ACC112 (cell line): ENCODE data around the gene TTPAL.

Experiments used
- H2AFZ ChIP-seq: fragments of 200-600 bp; sonication (generic); one replicate; pipeline ENCODE4 v1.6.0; 2017; ENCODE audit warnings: antibody characterized with exemption, low read length; ENCODE audit not compliant: unreplicated experiment
- H3K27ac ChIP-seq: fragments of 200-600 bp; sonication (generic); 2 replicates; pipeline ENCODE4 v1.5.1; 2014; ENCODE audit warnings: low read depth, mild to moderate bottlenecking, antibody characterized with exemption, low read length, moderate library complexity
- H3K27me3 ChIP-seq: fragments of 200-600 bp; sonication (generic); 2 replicates; pipeline ENCODE4 v1.6.1; 2014; ENCODE audit warnings: mild to moderate bottlenecking, antibody characterized with exemption, low read length, moderate library complexity, mixed read lengths; ENCODE audit not compliant: insufficient read depth
- H3K36me3 ChIP-seq: fragments of 200-600 bp; sonication (generic); 2 replicates; pipeline ENCODE4 v1.6.1; 2016; ENCODE audit warnings: mild to moderate bottlenecking, antibody characterized with exemption, low read length, moderate library complexity, mixed read lengths; ENCODE audit not compliant: insufficient read depth
- H3K4me1 ChIP-seq: fragments of 200-600 bp; sonication (generic); one replicate; pipeline ENCODE4 v1.6.1; 2016; ENCODE audit warnings: low read length, mixed read lengths; ENCODE audit not compliant: insufficient read depth, unreplicated experiment, control insufficient read depth
- H3K4me3 ChIP-seq: fragments of 200-600 bp; sonication (generic); 2 replicates; pipeline ENCODE4 v1.5.1; 2014; ENCODE audit warnings: mild to moderate bottlenecking, low read depth, low read length
- H3K79me2 ChIP-seq: fragments of 200-600 bp; sonication (generic); one replicate; pipeline ENCODE4 v1.6.0; 2016; ENCODE audit warnings: low read length; ENCODE audit not compliant: control insufficient read depth, unreplicated experiment, insufficient read depth

Gene TTPAL

GRCh38 chr20:44431502-44432234 is 44.0 kb upstream of the TTPAL start:
- Histone ChIP-seq H3K27me3 (peaks cover 27% of the 10 kb centered on the region), H3K4me3 (no peak overlapping the region), H3K4me1 (no peaks in the 10 kb centered on the region), H3K79me2 (no peaks in the 10 kb centered on the region), H3K36me3 (no peaks in the 10 kb centered on the region), H2AFZ (no peak overlapping the region), H3K27ac (no peak overlapping the region)

DNA sequence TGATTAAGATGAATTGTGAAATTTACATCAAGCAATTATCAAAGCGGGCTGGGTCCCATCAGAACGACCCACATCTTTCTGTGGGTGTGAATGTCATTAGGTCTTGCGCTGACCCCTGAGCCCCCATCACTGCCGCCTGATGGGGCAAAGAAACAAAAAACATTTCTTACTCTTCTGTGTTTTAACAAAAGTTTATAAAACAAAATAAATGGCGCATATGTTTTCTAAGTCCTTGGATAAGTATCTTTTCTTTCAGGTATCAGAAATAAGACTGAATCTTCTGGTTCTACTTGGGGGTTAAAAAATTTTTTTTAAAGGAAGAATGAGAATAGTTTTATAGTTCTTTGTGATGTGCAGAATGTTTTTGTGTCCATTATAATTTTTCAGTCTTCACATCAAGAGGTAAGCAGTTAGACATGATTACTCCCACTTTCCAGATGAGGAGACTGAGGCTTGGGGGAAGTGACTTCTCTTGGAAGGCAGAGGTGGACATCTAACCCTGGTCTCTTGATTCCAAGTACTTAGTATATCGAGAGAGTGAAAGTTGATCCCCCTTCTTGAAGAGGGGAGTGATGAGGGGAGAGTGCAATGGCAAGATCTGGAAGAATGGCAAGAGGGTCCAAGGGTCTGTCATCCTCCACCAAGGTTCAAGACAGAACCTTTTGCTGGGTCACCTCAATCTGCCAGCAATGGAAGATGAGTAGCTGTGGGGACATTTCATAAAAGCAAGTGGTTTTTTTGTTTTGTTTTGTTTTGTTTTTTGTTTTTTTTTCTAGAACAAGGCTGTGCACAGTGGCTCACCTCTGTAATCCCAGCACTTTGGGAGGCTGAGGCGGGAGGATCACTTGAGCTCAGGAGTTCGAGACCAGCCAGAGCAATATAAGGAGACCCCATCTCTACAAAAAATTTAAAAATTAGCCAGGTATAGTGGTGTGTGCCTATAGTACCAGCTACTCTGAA is 42.8 kb upstream of the TTPAL start:
- no peak overlapping the region for H3K27ac ChIP-seq
- H3K4me1 ChIP-seq, result no peaks in the 10 kb centered on the region
- no peak overlapping the region for H3K4me3 ChIP-seq
- H3K27me3 ChIP-seq, result peaks cover 18% of the 10 kb centered on the region; the same call in 1 of the 2 replicates
- no peak overlapping the region for H2AFZ ChIP-seq
- no peaks in the 10 kb centered on the region for H3K79me2 ChIP-seq
- H3K36me3 ChIP-seq, result no peaks in the 10 kb centered on the region

DNA sequence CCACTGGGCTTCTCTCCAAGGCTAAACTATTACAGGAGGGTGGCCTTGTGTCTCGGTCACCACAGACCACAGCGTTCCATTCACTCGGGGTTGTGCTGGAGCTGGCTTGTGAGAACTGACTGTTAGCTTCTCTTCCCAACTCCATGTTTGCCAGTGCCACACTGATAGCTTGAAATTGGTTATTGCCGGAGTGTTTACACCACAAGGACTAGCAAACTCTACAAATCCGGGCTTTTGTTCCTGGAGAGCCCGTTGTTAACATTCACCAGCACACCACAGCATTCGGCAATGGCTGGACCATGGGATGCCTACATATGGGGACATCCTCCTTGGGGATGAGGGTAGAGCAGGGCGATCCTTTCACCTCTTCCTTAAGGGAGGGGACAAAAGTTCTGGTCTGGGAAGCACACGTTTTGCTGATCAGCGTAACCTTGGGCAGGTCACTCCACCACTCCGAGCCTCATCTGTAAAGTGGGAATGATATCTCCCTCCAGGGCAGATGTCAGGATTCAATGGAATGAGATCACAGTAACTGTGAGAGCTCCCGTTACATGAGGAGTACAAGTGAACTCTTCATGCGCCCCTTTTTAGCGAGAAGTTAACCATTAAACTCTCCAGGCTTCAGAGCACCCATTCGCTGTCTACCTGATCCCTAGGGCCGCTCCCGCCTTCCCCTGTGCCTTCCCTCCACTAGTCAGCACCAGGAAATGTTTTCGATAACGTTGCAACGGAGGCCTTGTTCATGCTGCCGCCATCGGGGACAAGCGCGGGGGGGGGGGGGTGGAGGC is 41.7 kb upstream of the TTPAL start:
- Histone ChIP-seq H3K27me3 (peaks cover 18% of the 10 kb centered on the region; the same call in 1 of the 2 replicates), H3K4me1 (no peaks in the 10 kb centered on the region), H2AFZ (no peak overlapping the region), H3K36me3 (no peaks in the 10 kb centered on the region), H3K79me2 (no peaks in the 10 kb centered on the region), H3K4me3 (no peak overlapping the region), H3K27ac (no peak overlapping the region)

DNA sequence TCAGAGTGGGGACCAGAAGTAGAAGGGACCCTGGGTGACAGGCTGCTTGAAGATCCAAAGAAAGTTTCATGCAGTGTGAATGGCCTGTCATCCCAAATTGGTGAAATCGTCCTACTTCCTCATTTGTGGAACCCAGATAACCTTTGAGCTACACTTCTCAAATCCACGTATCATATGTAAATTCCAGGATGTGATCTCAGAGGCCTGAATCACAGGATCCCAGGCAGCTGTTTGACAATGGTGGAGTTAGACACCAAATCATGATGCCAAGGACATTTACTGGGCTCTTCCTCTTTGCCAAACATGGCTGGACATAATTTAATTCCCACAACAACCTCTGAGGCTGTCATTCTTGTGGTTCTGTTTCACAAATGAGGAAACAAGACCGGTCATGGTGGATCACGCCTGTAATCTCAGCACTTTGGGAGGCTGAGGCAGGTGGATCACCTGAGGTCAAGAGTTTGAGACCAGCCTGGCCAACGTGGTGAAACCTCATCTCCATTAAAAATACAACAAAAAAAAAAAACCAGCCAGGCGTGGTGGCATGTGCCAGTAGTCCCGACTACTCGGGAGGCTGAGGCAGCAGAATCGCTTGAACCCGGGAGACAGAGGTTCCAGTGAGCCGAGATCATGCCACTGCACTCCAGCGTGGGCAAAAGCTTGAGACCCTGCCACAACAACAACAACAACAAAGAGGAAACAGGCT is 39.9 kb upstream of the TTPAL start:
- Histone ChIP-seq H3K27me3 (peaks cover 18% of the 10 kb centered on the region; the same call in 1 of the 2 replicates), H2AFZ (peak overlapping the region; percentile 23), H3K36me3 (no peaks in the 10 kb centered on the region), H3K4me1 (no peaks in the 10 kb centered on the region), H3K4me3 (no peak overlapping the region), H3K27ac (no peak overlapping the region), H3K79me2 (no peaks in the 10 kb centered on the region)

DNA sequence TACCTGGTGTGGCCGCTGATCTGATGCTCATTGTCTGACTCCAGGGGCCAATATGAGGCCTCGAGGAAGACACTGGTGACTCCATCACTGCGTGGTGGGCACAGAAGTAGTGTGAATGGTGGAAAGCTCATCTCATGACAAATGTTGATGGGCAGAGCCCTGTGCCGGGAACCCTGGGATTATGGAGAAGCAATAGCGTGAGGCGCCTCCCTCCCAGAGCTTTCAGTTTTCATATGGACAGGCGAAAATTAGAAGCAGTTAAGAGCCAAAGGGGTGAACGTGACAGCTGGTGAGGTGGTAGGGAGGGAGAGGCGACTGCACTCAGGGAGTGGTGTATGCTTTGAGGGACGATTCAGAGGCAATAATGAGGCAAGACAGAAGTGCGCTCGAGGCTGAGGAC is 39.3 kb upstream of the TTPAL start:
- Histone ChIP-seq H3K36me3 (no peaks in the 10 kb centered on the region), H3K27ac (no peak overlapping the region), H3K79me2 (no peaks in the 10 kb centered on the region), H3K27me3 (peaks cover 18% of the 10 kb centered on the region; the same call in 1 of the 2 replicates), H3K4me1 (no peaks in the 10 kb centered on the region), H3K4me3 (no peak overlapping the region), H2AFZ (no peak overlapping the region)

DNA sequence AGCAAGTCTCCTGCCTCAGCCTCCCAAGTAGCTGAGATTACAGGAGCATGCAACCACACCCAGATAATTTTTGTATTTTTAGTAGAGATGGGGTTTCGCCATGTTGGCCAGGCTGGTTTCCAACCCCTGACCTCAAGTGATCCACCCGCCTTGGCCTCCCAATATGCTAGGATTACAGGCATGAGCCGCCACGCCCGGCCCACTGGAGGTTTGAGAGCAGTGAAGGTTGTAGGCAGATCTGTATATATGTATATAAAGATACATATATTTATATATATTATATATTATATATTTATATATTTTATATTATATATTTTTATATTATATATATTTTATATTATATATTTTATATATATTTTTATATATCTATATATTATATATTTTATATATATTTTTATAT is 38.2 kb upstream of the TTPAL start:
- Histone ChIP-seq H3K27me3 (peaks cover 16% of the 10 kb centered on the region; the same call in 1 of the 2 replicates), H3K4me1 (no peaks in the 10 kb centered on the region), H3K27ac (no peak overlapping the region), H3K36me3 (no peaks in the 10 kb centered on the region), H2AFZ (peak overlapping the region; percentile 3), H3K4me3 (no peak overlapping the region), H3K79me2 (no peaks in the 10 kb centered on the region)

DNA sequence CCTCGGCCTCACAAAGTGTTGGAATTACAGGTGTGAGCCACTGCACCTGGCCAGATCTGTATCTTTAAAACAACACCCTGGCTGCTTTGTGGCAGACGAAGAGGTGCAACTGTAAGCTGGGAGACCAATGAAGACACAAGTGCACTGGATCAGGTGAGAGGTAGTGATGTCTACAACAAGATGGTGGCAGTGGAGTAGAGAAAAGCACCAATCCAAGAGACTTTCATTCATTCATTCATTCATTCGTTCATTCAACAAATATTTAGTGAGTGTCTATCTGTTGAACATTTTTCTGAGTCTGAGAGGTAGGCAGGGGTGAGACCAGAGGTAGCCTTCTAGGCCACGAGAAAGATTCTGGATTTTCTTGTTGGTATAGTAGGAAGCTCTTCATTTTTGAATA is 36.9 kb upstream of the TTPAL start:
- H3K4me3 ChIP-seq, result no peak overlapping the region
- H3K79me2 ChIP-seq, result no peaks in the 10 kb centered on the region
- no peak overlapping the region for H2AFZ ChIP-seq
- peaks cover 5% of the 10 kb centered on the region; the same call in 1 of the 2 replicates for H3K27me3 ChIP-seq
- H3K4me1 ChIP-seq, result no peaks in the 10 kb centered on the region
- no peaks in the 10 kb centered on the region for H3K36me3 ChIP-seq
- H3K27ac ChIP-seq, result no peak overlapping the region

GRCh38 chr20:44439318-44439717 is 36.4 kb upstream of the TTPAL start:
- H3K36me3 ChIP-seq, result no peaks in the 10 kb centered on the region

GRCh38 chr20:44442298-44443070 is 33.2 kb upstream of the TTPAL start:
- no peak overlapping the region for H3K4me3 ChIP-seq
- H3K27ac ChIP-seq, result no peak overlapping the region

More at GRCh38 chr20:44439318-44439717, 36.4 kb upstream of the TTPAL start:
- no peak overlapping the region for H2AFZ ChIP-seq
- H3K27me3 ChIP-seq, result peaks cover under 1% of the 10 kb centered on the region; the same call in 1 of the 2 replicates
- H3K4me1 ChIP-seq, result no peaks in the 10 kb centered on the region
- no peaks in the 10 kb centered on the region for H3K79me2 ChIP-seq
- H3K4me3 ChIP-seq, result no peak overlapping the region
- no peak overlapping the region for H3K27ac ChIP-seq

More at GRCh38 chr20:44442298-44443070, 33.2 kb upstream of the TTPAL start:
- Histone ChIP-seq H2AFZ (no peak overlapping the region), H3K79me2 (no peaks in the 10 kb centered on the region), H3K4me1 (no peaks in the 10 kb centered on the region), H3K27me3 (no peaks in the 10 kb centered on the region; the same call in 1 of the 2 replicates), H3K36me3 (no peaks in the 10 kb centered on the region)
